Colonic mucosa (tissue), 4 donors: ENCODE measurements around the gene RBM19. TPM values are rescaled to one million over a fixed set of nuclear protein-coding genes. Genes with fewer than 3 reads are reported as not detected.
A peak's percentile ranks its signal among the peaks of the same experiment; 100 is the strongest.

Experiments used
- DNase-seq: peaks from one replicate; pipeline ENCODE4 v3.0.0-alpha.2; 2020
- H3K27ac ChIP-seq: fragments of 200-600 bp; one replicate; pipeline ENCODE4 v1.8.0; 2021
- H3K27me3 ChIP-seq: fragments of 200-600 bp; one replicate; pipeline ENCODE4 v1.8.0; 2021
- H3K36me3 ChIP-seq: fragments of 200-600 bp; one replicate; pipeline ENCODE4 v1.8.0; 2021
- H3K4me1 ChIP-seq: fragments of 200-600 bp; one replicate; pipeline ENCODE4 v1.8.0; 2021; ENCODE audit warnings: mild to moderate bottlenecking
- H3K4me3 ChIP-seq: fragments of 200-600 bp; one replicate; pipeline ENCODE4 v1.8.0; 2021
- H3K9ac ChIP-seq, 2 donors: one replicate each; pipeline ENCODE4 v1.7.0; 2013; ENCODE audit warnings: control low read depth in 2 of 2, low read depth in 2 of 2, low read length in 2 of 2
- H3K9me3 ChIP-seq: fragments of 200-600 bp; one replicate; pipeline ENCODE4 v1.8.0; 2021
- CTCF ChIP-seq: fragments of 200-600 bp; IDR thresholded peaks from one replicate; pipeline ENCODE4 v1.8.0; 2022; ENCODE audit warnings: antibody characterized with exemption, mild to moderate bottlenecking
- intact Hi-C: fragments of 100-400 bp; cut with DNase I; formaldehyde crosslinking; loops from one replicate; pipeline ENCODE4 v1.14.1; 2022
- total RNA-seq, 2 donors: library from RNA; stranded (reverse); fragmentation: NEBNext Ultra II Directional in 1 of 2; extraction: Animal tissue kit (Norgen Biotek cat#: 25700) in 1 of 2; gene quantifications; one replicate each; pipeline ENCODE4 v1.2.1, GENCODE V29; 2021
- donor health status: healthy.
- donor health status: DM: no; HTN: no; CAD: no.
- donor health status: DM: no; HTN: no; CAD: no.

The RBM19 gene
- total RNA-seq, 2 donors from 2014 or later, result 13.5 to 33.1 TPM

GRCh38 chr12:113959096-113959495 lies 7.0 kb downstream of the RBM19 start:
- no peak overlapping the region for H3K27ac ChIP-seq
- intact Hi-C loops, result no loop called here
- no peaks in the 10 kb centered on the region for H3K9me3 ChIP-seq
- no peak for TF ChIP-seq CTCF
- no peak overlapping the region for H3K9ac ChIP-seq
- no peaks in the 10 kb centered on the region for H3K27me3 ChIP-seq
- no peak overlapping the region for H3K4me3 ChIP-seq
- DNase-seq, result no peak
- H3K4me1 ChIP-seq, result no peaks in the 10 kb centered on the region
- H3K36me3 ChIP-seq, result peaks cover 11% of the 10 kb centered on the region

GRCh38 chr12:113958108-113958507 lies 8.0 kb downstream of the RBM19 start:
- H3K4me3 ChIP-seq, result no peak overlapping the region
- H3K27ac ChIP-seq, result no peak overlapping the region
- no peak overlapping the region for H3K9ac ChIP-seq
- intact Hi-C loops, result no loop called here
- no peaks in the 10 kb centered on the region for H3K9me3 ChIP-seq
- TF ChIP-seq CTCF, result no peak
- no peak for DNase-seq
- no peaks in the 10 kb centered on the region for H3K27me3 ChIP-seq
- H3K4me1 ChIP-seq, result no peaks in the 10 kb centered on the region
- H3K36me3 ChIP-seq, result peaks cover 11% of the 10 kb centered on the region

- peaks cover 11% of the 10 kb centered on the region for H3K36me3 ChIP-seq
- no peak for TF ChIP-seq CTCF
- H3K27ac ChIP-seq, result no peak overlapping the region
- H3K4me1 ChIP-seq, result no peaks in the 10 kb centered on the region
- H3K27me3 ChIP-seq, result no peaks in the 10 kb centered on the region
- H3K4me3 ChIP-seq, result no peak overlapping the region
- DNase-seq, result no peak
- no peak overlapping the region for H3K9ac ChIP-seq
- intact Hi-C loops, result no loop called here
- no peaks in the 10 kb centered on the region for H3K9me3 ChIP-seq
These were observed 8.5 kb downstream of the RBM19 start for GRCh38 chr12:113957627-113958026.

GRCh38 chr12:113955109-113955970 lies 10.8 kb downstream of the RBM19 start:
- Histone ChIP-seq H3K4me1 (no peaks in the 10 kb centered on the region), H3K27me3 (no peaks in the 10 kb centered on the region), H3K4me3 (no peak overlapping the region), H3K9ac (no peak overlapping the region), H3K36me3 (no peaks in the 10 kb centered on the region), H3K27ac (no peak overlapping the region), H3K9me3 (no peaks in the 10 kb centered on the region)
- DNase-seq, result peak; percentile 41
- intact Hi-C loops, result no loop called here
- peak; percentile 23 for TF ChIP-seq CTCF

GRCh38 chr12:113954547-113954946 lies 11.6 kb downstream of the RBM19 start:
- DNase-seq, result no peak
- intact Hi-C loops, result no loop called here
- H3K36me3 ChIP-seq, result no peaks in the 10 kb centered on the region
- H3K27me3 ChIP-seq, result no peaks in the 10 kb centered on the region
- no peak for TF ChIP-seq CTCF
- H3K4me1 ChIP-seq, result no peaks in the 10 kb centered on the region
- H3K27ac ChIP-seq, result no peak overlapping the region
- no peaks in the 10 kb centered on the region for H3K9me3 ChIP-seq
- no peak overlapping the region for H3K9ac ChIP-seq
- no peak overlapping the region for H3K4me3 ChIP-seq
